WTC11 (cell line): ENCODE data around the gene KCNT2.

Source experiments
- AR ChIP-seq: fragments of 250-450 bp; sonication (Bioruptor Pico); IDR thresholded peaks from 2 replicates; pipeline ENCODE4 v1.9.0; 2021; ENCODE audit warnings: mild to moderate bottlenecking
- CTCF ChIP-seq: fragments of 200-600 bp; IDR thresholded peaks from 2 replicates; pipeline ENCODE4 v1.8.0; 2022; ENCODE audit warnings: antibody characterized with exemption
- FOXK1 ChIP-seq: sonication (generic); formaldehyde crosslinking; IDR thresholded peaks from 2 replicates; pipeline ENCODE4 v1.8.0; 2022; ENCODE audit warnings: mild to moderate bottlenecking, moderate library complexity, missing genetic modification reagents
- FOXP4 ChIP-seq: sonication (generic); formaldehyde crosslinking; IDR thresholded peaks from 2 replicates; pipeline ENCODE4 v1.8.0; 2022; ENCODE audit warnings: mild to moderate bottlenecking, missing genetic modification reagents
- OVOL2 ChIP-seq: fragments of 250-450 bp; sonication (Bioruptor Pico); IDR thresholded peaks from 2 replicates; pipeline ENCODE4 v1.9.0; 2021; ENCODE audit warnings: mild to moderate bottlenecking, borderline replicate concordance
- SMAD4 ChIP-seq: sonication (generic); formaldehyde crosslinking; IDR thresholded peaks from 2 replicates; pipeline ENCODE4 v1.8.0; 2022; ENCODE audit warnings: mild to moderate bottlenecking, missing genetic modification reagents
- STAT6 ChIP-seq: sonication (generic); formaldehyde crosslinking; conservative IDR thresholded peaks from 2 replicates; pipeline ENCODE4 v1.8.1; 2023; ENCODE audit warnings: mild to moderate bottlenecking, low read depth, missing genetic modification reagents, moderate library complexity

GRCh38 chr1:196260270-196260669 lies 348.0 kb downstream of the KCNT2 start:
- no peak for TF ChIP-seq FOXK1 (CRISPR knock-in tag)
- TF ChIP-seq CTCF = no peak
- no peak for TF ChIP-seq SMAD4 (CRISPR knock-in tag)
- no peak for TF ChIP-seq FOXP4 (CRISPR knock-in tag)
- no peak for TF ChIP-seq AR (CRISPR knock-in tag)
- TF ChIP-seq STAT6 (CRISPR knock-in tag) = no peak
- TF ChIP-seq OVOL2 (CRISPR knock-in tag) = no peak
